DND-41 (cell line): ENCODE measurements around the gene ASXL1.

Experiments used
- EZH2 ChIP-seq: IDR thresholded peaks from 3 replicates; pipeline ENCODE4 v1.6.1; 2012; ENCODE audit warnings: borderline replicate concordance, low read depth, mild to moderate bottlenecking, moderate library complexity, low read length, inconsistent platforms; ENCODE audit not compliant: severe bottlenecking
- TF ChIP-seq, protein P1 (sequence below): IDR thresholded peaks from 2 replicates; pipeline ENCODE4 v1.5.1; 2012; ENCODE audit warnings: borderline replicate concordance, low read length, moderate library complexity, mild to moderate bottlenecking; ENCODE audit not compliant: poor library complexity, severe bottlenecking; ENCODE audit errors: extremely low read depth

DNA sequence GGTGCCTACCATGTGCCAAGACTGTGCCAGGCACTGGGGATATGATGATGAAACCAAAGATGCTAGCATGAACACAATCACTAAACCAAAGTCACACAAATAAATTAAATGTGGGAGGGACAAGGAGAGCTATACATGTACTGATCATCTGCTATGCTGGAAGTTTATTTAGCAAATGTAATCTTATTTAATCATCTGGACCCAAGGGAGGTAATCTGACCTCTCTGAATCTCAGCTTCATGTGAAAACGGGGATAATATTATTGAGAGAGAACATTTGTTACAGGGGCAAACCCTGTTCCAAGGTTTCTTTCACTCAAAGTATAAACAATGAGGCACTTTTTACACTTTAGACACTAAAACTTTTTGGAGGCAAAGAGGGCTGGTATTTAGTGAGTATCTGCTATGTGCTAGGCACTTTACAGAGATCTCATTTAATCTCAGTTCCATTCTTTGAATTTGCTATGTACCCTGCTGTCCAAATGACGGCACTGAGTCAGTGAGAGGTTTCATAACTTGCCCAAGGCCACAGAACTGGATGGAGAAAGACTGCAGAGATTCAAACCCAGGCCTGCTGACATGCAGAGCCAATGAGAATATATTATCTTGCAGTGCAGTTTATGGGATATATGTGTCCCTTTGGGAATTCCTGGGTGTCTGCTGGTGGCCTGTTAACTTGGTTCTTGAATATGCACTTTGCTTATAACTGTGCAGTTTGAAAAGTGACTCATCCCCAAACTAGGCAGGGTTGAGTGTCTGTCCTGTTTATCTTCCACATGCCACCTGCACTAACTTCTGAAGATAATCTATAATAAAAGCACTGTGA is 3.3 kb upstream of the ASXL1 start:
- TF ChIP-seq, protein P1, sequence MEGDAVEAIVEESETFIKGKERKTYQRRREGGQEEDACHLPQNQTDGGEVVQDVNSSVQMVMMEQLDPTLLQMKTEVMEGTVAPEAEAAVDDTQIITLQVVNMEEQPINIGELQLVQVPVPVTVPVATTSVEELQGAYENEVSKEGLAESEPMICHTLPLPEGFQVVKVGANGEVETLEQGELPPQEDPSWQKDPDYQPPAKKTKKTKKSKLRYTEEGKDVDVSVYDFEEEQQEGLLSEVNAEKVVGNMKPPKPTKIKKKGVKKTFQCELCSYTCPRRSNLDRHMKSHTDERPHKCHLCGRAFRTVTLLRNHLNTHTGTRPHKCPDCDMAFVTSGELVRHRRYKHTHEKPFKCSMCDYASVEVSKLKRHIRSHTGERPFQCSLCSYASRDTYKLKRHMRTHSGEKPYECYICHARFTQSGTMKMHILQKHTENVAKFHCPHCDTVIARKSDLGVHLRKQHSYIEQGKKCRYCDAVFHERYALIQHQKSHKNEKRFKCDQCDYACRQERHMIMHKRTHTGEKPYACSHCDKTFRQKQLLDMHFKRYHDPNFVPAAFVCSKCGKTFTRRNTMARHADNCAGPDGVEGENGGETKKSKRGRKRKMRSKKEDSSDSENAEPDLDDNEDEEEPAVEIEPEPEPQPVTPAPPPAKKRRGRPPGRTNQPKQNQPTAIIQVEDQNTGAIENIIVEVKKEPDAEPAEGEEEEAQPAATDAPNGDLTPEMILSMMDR: no peak
- no peak for TF ChIP-seq EZH2
